Psoas muscle (tissue), 8 donors: Measurements from ENCODE around the gene AP5M1. TPM values are rescaled to one million over a fixed set of nuclear protein-coding genes. Genes with fewer than 3 reads are reported as not detected.

Experiments used
- ATAC-seq, 4 donors: fragments of 200-7000 bp; cut with Tn5 transposase; one replicate each; pipeline ENCODE4 v1.9.1; 2020; ENCODE audit warnings: moderate library complexity in 3 of 4, mild to moderate bottlenecking in 2 of 4
- DNase-seq, 2 donors: peaks; one replicate each; pipeline ENCODE4 v3.0.0-alpha.2; 2020
- H3K27ac ChIP-seq: fragments of 200-600 bp; one replicate; pipeline ENCODE4 v1.8.0; 2022
- H3K27me3 ChIP-seq, 3 donors: fragments of 200-600 bp in 1 of 3; one replicate each; pipeline versions ENCODE4 v1.6.1 to v1.8.0; 2013 to 2022; ENCODE audit warnings: low read length in 2 of 3, mild to moderate bottlenecking in 2 of 3, moderate library complexity in 1 of 3; ENCODE audit not compliant: insufficient read depth in 3 of 3
- H3K36me3 ChIP-seq, 2 donors: fragments of 200-600 bp in 1 of 2; one replicate each; pipeline versions ENCODE4 v1.6.1 to v1.8.0; 2013 to 2022; ENCODE audit warnings: low read depth in 1 of 2, mild to moderate bottlenecking in 1 of 2, moderate library complexity in 1 of 2; ENCODE audit not compliant: insufficient read depth in 1 of 2
- H3K4me1 ChIP-seq: fragments of 200-600 bp; one replicate; pipeline ENCODE4 v1.8.0; 2022
- H3K4me3 ChIP-seq: fragments of 200-600 bp; one replicate; pipeline ENCODE4 v1.8.0; 2022; ENCODE audit warnings: mild to moderate bottlenecking
- H3K9me3 ChIP-seq: fragments of 200-600 bp; one replicate; pipeline ENCODE4 v1.8.0; 2022
- CTCF ChIP-seq: fragments of 200-600 bp; IDR thresholded peaks from one replicate; pipeline ENCODE4 v1.8.0; 2022; ENCODE audit warnings: antibody characterized with exemption
- WGBS, 3 donors: extraction: QIAGEN DNeasy Blood & Tissue Kit; methylation state at CpG; one replicate each; pipeline versions ENCODE4 v1.1.6 to v1.1.7; 2013; 5-methylcytosine and 5-hydroxymethylcytosine counted together
- intact Hi-C, 2 donors: fragments of 100-400 bp; cut with DNase I; formaldehyde crosslinking; loops; one replicate each; pipeline versions ENCODE4 v1.11.0 to v1.14.2; 2022
- polyA plus RNA-seq, 3 donors: library from polyadenylated mRNA; stranded (reverse); fragments of 200-250 nt; gene quantifications; one replicate each; pipeline ENCODE4 v1.2.3, GENCODE V29; 2013
- total RNA-seq, 4 donors: library from RNA; stranded (reverse); fragmentation: NEBNext Ultra II Directional in 2 of 4; extraction: Animal tissue kit (Norgen Biotek cat#: 25700) in 2 of 4; gene quantifications; one replicate each; pipeline versions ENCODE4 v1.2.1 to v1.2.4, GENCODE V29; 2021 to 2023
- donor health status: healthy with polysubstance abuse.
- donor health status: DM: no; HTN: no; CAD: no; lungs with moderate emphysema.
- donor health status: Bipolar disorder and iron deficiency.
- donor health status: healthy.
- donor health status: DM: yes; HTN: yes; CAD: no.
- donor health status: DM: no; HTN: no; CAD: no.
- donor health status: DM: no; HTN: no; CAD: no.
- donor health status: DM: yes; HTN: yes; CAD: no.

Gene AP5M1
- total and polyA plus RNA-seq, 7 donors = 11.7 to 64.0 (median 27.2) TPM

- no peaks in the 10 kb centered on the region for H3K9me3 ChIP-seq
- no peaks in the 10 kb centered on the region for H3K36me3 ChIP-seq
- no peak for TF ChIP-seq CTCF
- ATAC-seq (no peak), DNase-seq (no peak)
- H3K4me3 ChIP-seq = no peak overlapping the region
- no peak overlapping the region for H3K27ac ChIP-seq
- H3K27me3 ChIP-seq = peaks cover 0 to 2% (median 0%) of the 10 kb centered on the region in 3 donors
- intact Hi-C loops = no loop called here
- H3K4me1 ChIP-seq = no peaks in the 10 kb centered on the region
- 76 to 82% (median 81%) methylated on average over 3 of the region's 3 CpGs for whole genome bisulfite sequencing, 3 donors
Measured at GRCh38 chr14:57299511-57299910, 30.7 kb downstream of the AP5M1 start.

- Histone ChIP-seq H3K4me3 (no peak overlapping the region), H3K36me3 (no peaks in the 10 kb centered on the region), H3K27me3 (peaks cover 0 to 2% (median 0%) of the 10 kb centered on the region in 3 donors), H3K4me1 (no peaks in the 10 kb centered on the region), H3K27ac (no peak overlapping the region), H3K9me3 (no peaks in the 10 kb centered on the region)
- no peak for TF ChIP-seq CTCF
- intact Hi-C loops = no loop called here
- ATAC-seq (no peak), DNase-seq (no peak)
- WGBS, 3 donors = 73 to 88% (median 82%) methylated on average over 5 of the region's 5 CpGs
Measured at GRCh38 chr14:57302883-57303282, 34.1 kb downstream of the AP5M1 start.

- Histone ChIP-seq H3K27ac (no peak overlapping the region), H3K4me1 (no peaks in the 10 kb centered on the region), H3K4me3 (no peak overlapping the region), H3K36me3 (no peaks in the 10 kb centered on the region), H3K27me3 (peaks cover 0 to 3% (median 0%) of the 10 kb centered on the region in 3 donors), H3K9me3 (no peaks in the 10 kb centered on the region)
- no peak for DNase-seq
- WGBS, 3 donors = 63 to 68% (median 65%) methylated on average over 7 of the region's 7 CpGs
- ATAC-seq = no peak
- no peak for TF ChIP-seq CTCF
- intact Hi-C loops = loop anchor here (5.0 to 10.0 kb wide), 3 partner anchors 650 to 822 kb away; no protein-coding TSS in a partner anchor
Measured at GRCh38 chr14:57314396-57315089, 45.8 kb downstream of the AP5M1 start.

- no peaks in the 10 kb centered on the region for H3K9me3 ChIP-seq
- no peak overlapping the region for H3K4me3 ChIP-seq
- TF ChIP-seq CTCF = peak; percentile 89
- 0 to 2% (median 2%) methylated on average over 3 of the region's 3 CpGs for WGBS, 3 donors
- no peak overlapping the region for H3K27ac ChIP-seq
- ATAC-seq (peak; percentile 54 to 85 (median 65)), DNase-seq (peak; percentile 27 to 52)
- peaks cover 0 to 3% (median 0%) of the 10 kb centered on the region in 3 donors for H3K27me3 ChIP-seq
- no peaks in the 10 kb centered on the region for H3K4me1 ChIP-seq
- intact Hi-C loops = loop anchor here (2.0 to 10.0 kb wide), 4 partner anchors 653 to 827 kb away; no protein-coding TSS in a partner anchor
- no peaks in the 10 kb centered on the region for H3K36me3 ChIP-seq
Measured at GRCh38 chr14:57317248-57317833, 48.6 kb downstream of the AP5M1 start.
